DOHH2 (cell line): ENCODE data around the gene ZNF593OS.

ENCODE experiments used
- H3F3A ChIP-seq: fragments of 200-600 bp; sonication (generic), shearing (Covaris generic); 2 replicates; pipeline ENCODE4 v1.6.0; 2016; ENCODE audit warnings: antibody characterized with exemption, mild to moderate bottlenecking; ENCODE audit not compliant: control insufficient read depth, insufficient read depth
- H3K27ac ChIP-seq: fragments of 200-600 bp; sonication (generic); 2 replicates; pipeline ENCODE4 v1.5.1; 2014; ENCODE audit warnings: low read depth, mild to moderate bottlenecking, low read length, moderate library complexity
- H3K27me3 ChIP-seq: fragments of 200-600 bp; sonication (generic); 2 replicates; pipeline ENCODE4 v1.6.1; 2014; ENCODE audit warnings: mild to moderate bottlenecking, low read length, mixed read lengths; ENCODE audit not compliant: control insufficient read depth
- H3K36me3 ChIP-seq: fragments of 200-600 bp; sonication (generic); 2 replicates; pipeline ENCODE4 v1.6.1; 2014; ENCODE audit warnings: mild to moderate bottlenecking, low read length, moderate library complexity, mixed read lengths; ENCODE audit not compliant: control insufficient read depth
- H3K4me1 ChIP-seq: fragments of 200-600 bp; sonication (generic); 2 replicates; pipeline ENCODE4 v1.6.1; 2014; ENCODE audit warnings: mild to moderate bottlenecking, low read length, mixed read lengths; ENCODE audit not compliant: control insufficient read depth
- H3K4me2 ChIP-seq: fragments of 200-600 bp; sonication (generic); 2 replicates; pipeline ENCODE4 v1.6.0; 2014; ENCODE audit warnings: mild to moderate bottlenecking, low read length, moderate library complexity
- H3K4me3 ChIP-seq: fragments of 200-600 bp; sonication (generic); 2 replicates; pipeline ENCODE4 v1.5.1; 2014; ENCODE audit warnings: mild to moderate bottlenecking, low read length, mixed read lengths
- H3K79me2 ChIP-seq: fragments of 200-600 bp; sonication (generic); 2 replicates; pipeline ENCODE4 v1.6.1; 2014; ENCODE audit warnings: mild to moderate bottlenecking, low read length, mixed read lengths; ENCODE audit not compliant: control insufficient read depth
- H3K9me2 ChIP-seq: fragments of 200-600 bp; sonication (generic); replicated peaks from 2 replicates; pipeline ENCODE4 v1.6.1; 2014; ENCODE audit warnings: mild to moderate bottlenecking, low read length, mixed read lengths; ENCODE audit not compliant: control insufficient read depth
- H3K9me3 ChIP-seq: fragments of 200-600 bp; sonication (generic); 2 replicates; pipeline ENCODE4 v1.6.1; 2014; ENCODE audit warnings: antibody characterized with exemption, low read length, mixed read lengths; ENCODE audit not compliant: control insufficient read depth, insufficient read depth
- H4K20me1 ChIP-seq: fragments of 200-600 bp; sonication (generic); 2 replicates; pipeline ENCODE4 v1.6.0; 2014; ENCODE audit warnings: low read depth, mild to moderate bottlenecking, antibody characterized with exemption, low read length, moderate library complexity; ENCODE audit not compliant: control insufficient read depth, insufficient read depth
- EZH2phosphoT487 ChIP-seq: fragments of 200-600 bp; sonication (generic); IDR thresholded peaks from 2 replicates; pipeline ENCODE4 v1.6.1; 2017; ENCODE audit warnings: borderline replicate concordance, mild to moderate bottlenecking, antibody characterized with exemption, low read length, moderate library complexity, mixed read lengths
- TF ChIP-seq, protein P1 (sequence below): fragments of 200-600 bp; sonication (generic); IDR thresholded peaks from one replicate; pipeline ENCODE4 v1.5.1; 2014; ENCODE audit warnings: antibody characterized with exemption, mild to moderate bottlenecking, low read depth, low read length; ENCODE audit not compliant: poor library complexity, severe bottlenecking

ZNF593OS gene

DNA sequence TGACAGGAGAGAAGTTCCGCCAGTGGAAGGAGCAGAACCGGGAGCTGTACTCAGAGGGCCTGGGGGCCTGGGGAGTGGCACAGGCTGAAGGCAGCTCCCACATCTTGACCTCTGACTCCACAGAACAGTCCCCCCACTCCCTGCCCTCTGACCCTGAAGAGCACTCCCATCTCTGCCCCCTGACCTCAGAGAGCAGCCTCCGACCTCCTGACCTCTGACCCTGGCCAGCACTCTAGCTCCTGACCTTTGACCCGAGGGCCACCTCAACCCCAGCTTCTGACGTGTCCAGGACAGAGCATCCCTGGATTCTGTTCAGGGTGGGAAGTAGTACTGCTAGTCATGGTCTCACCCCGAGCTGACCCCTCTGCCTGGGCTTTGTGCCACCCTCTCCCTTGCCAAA is 17.7 kb upstream of the ZNF593OS start:
- Histone ChIP-seq H3K27me3 (peaks cover 6% of the 10 kb centered on the region; the same call in 1 of the 2 replicates), H3K27ac (no peak overlapping the region), H3K4me2 (no peak overlapping the region), H3F3A (no peaks in the 10 kb centered on the region), H3K4me1 (no peaks in the 10 kb centered on the region), H3K36me3 (no peaks in the 10 kb centered on the region), H3K9me2 (no peaks in the 10 kb centered on the region), H4K20me1 (no peaks in the 10 kb centered on the region), H3K79me2 (no peaks in the 10 kb centered on the region), H3K9me3 (no peaks in the 10 kb centered on the region), H3K4me3 (no peak overlapping the region)
- no peak for TF ChIP-seq EZH2phosphoT487
- TF ChIP-seq, protein P1, sequence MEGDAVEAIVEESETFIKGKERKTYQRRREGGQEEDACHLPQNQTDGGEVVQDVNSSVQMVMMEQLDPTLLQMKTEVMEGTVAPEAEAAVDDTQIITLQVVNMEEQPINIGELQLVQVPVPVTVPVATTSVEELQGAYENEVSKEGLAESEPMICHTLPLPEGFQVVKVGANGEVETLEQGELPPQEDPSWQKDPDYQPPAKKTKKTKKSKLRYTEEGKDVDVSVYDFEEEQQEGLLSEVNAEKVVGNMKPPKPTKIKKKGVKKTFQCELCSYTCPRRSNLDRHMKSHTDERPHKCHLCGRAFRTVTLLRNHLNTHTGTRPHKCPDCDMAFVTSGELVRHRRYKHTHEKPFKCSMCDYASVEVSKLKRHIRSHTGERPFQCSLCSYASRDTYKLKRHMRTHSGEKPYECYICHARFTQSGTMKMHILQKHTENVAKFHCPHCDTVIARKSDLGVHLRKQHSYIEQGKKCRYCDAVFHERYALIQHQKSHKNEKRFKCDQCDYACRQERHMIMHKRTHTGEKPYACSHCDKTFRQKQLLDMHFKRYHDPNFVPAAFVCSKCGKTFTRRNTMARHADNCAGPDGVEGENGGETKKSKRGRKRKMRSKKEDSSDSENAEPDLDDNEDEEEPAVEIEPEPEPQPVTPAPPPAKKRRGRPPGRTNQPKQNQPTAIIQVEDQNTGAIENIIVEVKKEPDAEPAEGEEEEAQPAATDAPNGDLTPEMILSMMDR = no peak

DNA sequence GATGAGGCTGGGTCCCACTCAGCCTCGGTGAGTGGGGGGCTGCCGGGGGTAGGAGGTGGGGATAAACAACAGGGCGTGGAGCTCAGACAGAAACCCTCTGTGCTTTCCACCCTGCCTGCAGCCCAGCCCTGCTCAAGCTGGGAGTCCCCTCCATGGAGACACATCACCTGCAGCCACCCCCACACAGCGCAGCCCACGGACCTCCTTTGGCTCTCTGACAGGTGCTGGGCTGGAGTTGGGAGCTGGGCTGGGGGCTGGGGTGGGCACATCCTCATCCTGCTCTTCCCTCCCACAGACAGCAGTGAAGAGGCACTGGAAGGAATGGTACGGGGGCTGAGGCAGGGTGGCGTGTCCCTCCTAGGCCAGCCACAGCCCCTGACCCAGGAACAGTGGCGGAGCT is 16.8 kb upstream of the ZNF593OS start:
- Histone ChIP-seq H3K9me2 (no peaks in the 10 kb centered on the region), H3K9me3 (no peaks in the 10 kb centered on the region), H3K36me3 (no peaks in the 10 kb centered on the region), H3K4me1 (no peaks in the 10 kb centered on the region), H4K20me1 (no peaks in the 10 kb centered on the region), H3K4me3 (no peak overlapping the region), H3K27me3 (0 out of 2 replicates have a peak, but pooled peaks cover under 1% of the 10 kb centered on the region), H3K79me2 (no peaks in the 10 kb centered on the region), H3F3A (no peaks in the 10 kb centered on the region), H3K4me2 (no peak overlapping the region), H3K27ac (no peak overlapping the region)
- TF ChIP-seq, protein P1 = no peak
- no peak for TF ChIP-seq EZH2phosphoT487

DNA sequence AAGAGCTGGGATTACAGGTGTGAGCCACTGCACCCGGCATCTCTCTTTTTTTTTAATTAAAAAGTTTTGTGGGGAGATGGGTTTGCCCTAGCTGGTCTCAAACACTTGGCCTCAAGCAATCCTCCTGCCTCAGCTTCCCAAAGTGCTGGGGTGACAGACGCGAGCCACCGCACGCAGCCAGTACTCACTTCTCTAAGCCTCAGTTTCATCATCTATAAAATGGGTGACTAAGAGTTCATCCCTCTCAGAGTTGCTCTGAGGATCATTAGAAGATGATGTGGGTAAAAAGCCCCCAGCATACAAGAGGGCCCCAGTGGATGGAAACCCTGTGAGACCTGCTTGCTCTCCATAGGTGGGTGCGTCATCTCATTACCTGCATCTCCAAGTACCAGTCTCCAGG is 16.2 kb upstream of the ZNF593OS start:
- Histone ChIP-seq H3K79me2 (no peaks in the 10 kb centered on the region), H4K20me1 (no peaks in the 10 kb centered on the region), H3K4me2 (no peak overlapping the region), H3K4me3 (no peak overlapping the region), H3K27me3 (no peaks in the 10 kb centered on the region), H3F3A (no peaks in the 10 kb centered on the region), H3K9me2 (no peaks in the 10 kb centered on the region), H3K4me1 (no peaks in the 10 kb centered on the region), H3K27ac (no peak overlapping the region), H3K36me3 (no peaks in the 10 kb centered on the region), H3K9me3 (no peaks in the 10 kb centered on the region)
- TF ChIP-seq, protein P1 = no peak
- TF ChIP-seq EZH2phosphoT487 = no peak

DNA sequence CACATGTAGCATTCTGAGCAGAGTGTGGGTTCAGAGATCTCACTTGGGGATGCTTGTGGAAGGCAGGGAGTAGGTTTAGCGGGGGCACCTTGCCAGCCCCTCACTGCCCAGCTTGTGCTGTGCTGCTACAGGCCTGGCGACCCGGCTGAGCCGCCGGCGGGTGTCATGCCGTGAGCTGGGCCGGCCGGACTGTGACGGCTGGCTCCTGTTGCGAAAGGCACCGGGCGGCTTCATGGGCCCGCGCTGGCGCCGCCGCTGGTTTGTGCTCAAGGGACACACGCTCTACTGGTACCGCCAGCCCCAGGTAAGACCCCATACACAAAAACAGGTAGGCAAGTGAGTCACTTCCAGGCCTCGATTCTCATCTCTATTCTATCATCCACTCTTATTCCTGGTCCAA is 13.3 kb upstream of the ZNF593OS start:
- H3K9me3 ChIP-seq = no peaks in the 10 kb centered on the region
- peaks cover 6% of the 10 kb centered on the region for H3K4me1 ChIP-seq
- no peak overlapping the region for H3K4me2 ChIP-seq
- no peak overlapping the region for H3K4me3 ChIP-seq
- TF ChIP-seq EZH2phosphoT487 = no peak
- TF ChIP-seq, protein P1 = no peak
- no peaks in the 10 kb centered on the region for H3F3A ChIP-seq
- H4K20me1 ChIP-seq = no peaks in the 10 kb centered on the region
- no peaks in the 10 kb centered on the region for H3K9me2 ChIP-seq
- H3K27me3 ChIP-seq = no peaks in the 10 kb centered on the region
- H3K36me3 ChIP-seq = no peaks in the 10 kb centered on the region
- no peak overlapping the region for H3K27ac ChIP-seq
- H3K79me2 ChIP-seq = no peaks in the 10 kb centered on the region
